Keratinocyte (primary cell): ENCODE measurements around the gene MTCL1. TPM values are rescaled to one million over a fixed set of nuclear protein-coding genes. Genes with fewer than 3 reads are reported as not detected.

Experiments
- DNase-seq: peaks from one replicate; pipeline ENCODE4 v3.0.0-alpha.2; 2011; ENCODE audit warnings: low read depth, missing footprints, low spot score
- FAIRE-seq: peaks from 2 replicates; lab custom pipeline; 2011; peaks lifted over from hg19 to GRCh38; lab: Jason Lieb, UNC
- H2AFZ ChIP-seq: 2 replicates; pipeline ENCODE4 v1.6.0; 2012; ENCODE audit warnings: low read length, control low read depth, inconsistent platforms; ENCODE audit not compliant: control insufficient read depth
- H3K27ac ChIP-seq: 2 replicates; pipeline ENCODE4 v1.5.1; 2011; ENCODE audit warnings: low read length; ENCODE audit not compliant: control insufficient read depth, insufficient read depth
- H3K27me3 ChIP-seq: 3 replicates; pipeline ENCODE4 v1.6.0; 2011; ENCODE audit warnings: low read length; ENCODE audit not compliant: control insufficient read depth, insufficient read depth; ENCODE audit errors: extremely low read depth
- H3K36me3 ChIP-seq, 2 experiments: 2 replicates in 1 of 2; 3 replicates in 1 of 2; pipeline ENCODE4 v1.5.1; 2011; ENCODE audit warnings: low read length in 2 of 2, mild to moderate bottlenecking in 1 of 2; ENCODE audit not compliant: control insufficient read depth in 2 of 2, insufficient read depth in 2 of 2; ENCODE audit errors: extremely low read depth in 1 of 2
- H3K4me1 ChIP-seq: 3 replicates; pipeline ENCODE4 v1.5.1; 2011; ENCODE audit warnings: low read length; ENCODE audit not compliant: control insufficient read depth, insufficient read depth; ENCODE audit errors: extremely low read depth
- H3K4me2 ChIP-seq: 3 replicates; pipeline ENCODE4 v1.6.0; 2011; ENCODE audit warnings: low read depth, low read length; ENCODE audit not compliant: control insufficient read depth, insufficient read depth; ENCODE audit errors: extremely low read depth
- H3K4me3 ChIP-seq, 3 experiments: fragments of 200-600 bp in 1 of 3; sonication (generic) in 1 of 3; 2 replicates in 2 of 3; 3 replicates in 1 of 3; pipeline ENCODE4 v1.5.1; 2011 to 2016; ENCODE audit warnings: low read length in 3 of 3, mild to moderate bottlenecking in 3 of 3, control low read depth in 2 of 3, inconsistent platforms in 1 of 3, low read depth in 1 of 3, mixed read lengths in 1 of 3, mixed run types in 1 of 3, moderate library complexity in 1 of 3; ENCODE audit not compliant: control insufficient read depth in 2 of 3, insufficient read depth in 2 of 3; ENCODE audit errors: extremely low read depth in 1 of 3
- H3K79me2 ChIP-seq: 2 replicates; pipeline ENCODE4 v1.6.0; 2012; ENCODE audit warnings: low read length; ENCODE audit not compliant: control insufficient read depth, insufficient read depth
- H3K9ac ChIP-seq: 3 replicates; pipeline ENCODE4 v1.6.0; 2011; ENCODE audit warnings: low read length; ENCODE audit not compliant: control insufficient read depth, insufficient read depth; ENCODE audit errors: extremely low read depth
- H3K9me1 ChIP-seq: 3 replicates; pipeline ENCODE4 v1.6.0; 2011; ENCODE audit warnings: low read length; ENCODE audit not compliant: control insufficient read depth, insufficient read depth; ENCODE audit errors: extremely low read depth
- H3K9me3 ChIP-seq: 2 replicates; pipeline ENCODE4 v1.5.1; 2012; ENCODE audit warnings: low read depth, low read length; ENCODE audit not compliant: control insufficient read depth
- H4K20me1 ChIP-seq: 3 replicates; pipeline ENCODE4 v1.6.0; 2011; ENCODE audit warnings: low read length; ENCODE audit not compliant: control insufficient read depth, insufficient read depth; ENCODE audit errors: extremely low read depth
- EZH2 ChIP-seq: IDR thresholded peaks from one replicate; pipeline ENCODE4 v1.6.1; 2012; ENCODE audit warnings: inconsistent platforms, mild to moderate bottlenecking, low read length, moderate library complexity
- dilution Hi-C: fragments of 300-500 bp; cut with MboI; formaldehyde crosslinking; loops from one replicate; pipeline ENCODE4 v1.7.0; 2020; ENCODE audit warnings: low sequenced_read_pairs; ENCODE audit not compliant: extremely low pct_ligation_motif_present
- polyA plus RNA-seq, 5 experiments: library from polyadenylated mRNA; depleted of rRNA in 3 of 5; stranded (reverse) in 3 of 5; stranded (forward) in 1 of 5; unstranded in 1 of 5; fragments of >200 nt; gene quantifications; 1 replicate in 1 of 5; 2 replicates in 3 of 5; 3 replicates in 1 of 5; pipeline versions ENCODE4 v1.2.1 to v1.2.3, GENCODE V29; 2011 to 2012; ENCODE audit warnings: missing spikeins in 2 of 5, low read depth in 1 of 5, low replicate concordance in 1 of 5
- TF ChIP-seq, protein P1 (sequence below), 3 experiments: IDR thresholded peaks in 1 of 3; conservative IDR thresholded peaks in 1 of 3; optimal IDR thresholded peaks in 1 of 3; 2 replicates in 2 of 3; 3 replicates in 1 of 3; pipeline versions ENCODE3 to v1.5.1; 2011; ENCODE audit warnings: low read length in 3 of 3, mild to moderate bottlenecking in 3 of 3, moderate library complexity in 2 of 3, control low read depth in 1 of 3, inconsistent platforms in 1 of 3; ENCODE audit not compliant: insufficient read depth in 2 of 3; ENCODE audit errors: extremely low read depth in 1 of 3

MTCL1 gene
- polyA plus RNA-seq, 1 donor (not counting 4 experiments of a cell fraction or from before 2014, with no cell fraction given), result 15.4 TPM

DNA sequence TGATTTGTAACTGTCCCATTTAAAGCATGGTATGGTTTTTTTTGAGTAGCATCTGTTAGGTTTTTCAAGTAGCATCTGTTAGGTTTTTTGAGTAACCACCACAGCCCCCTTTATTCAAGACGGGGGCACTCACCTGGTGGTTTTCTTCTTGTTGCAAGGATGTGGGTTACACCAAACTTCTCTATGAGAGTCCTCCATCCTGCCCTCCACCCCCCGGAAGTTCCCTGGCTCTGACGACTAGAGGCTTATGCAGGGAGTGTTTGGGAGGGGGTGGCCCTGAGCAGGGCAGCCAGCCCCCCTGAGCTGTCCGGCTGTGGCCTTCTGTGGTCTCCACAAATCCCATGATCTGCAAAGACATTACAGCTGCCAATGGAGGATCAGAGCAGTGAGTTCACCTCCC, 39.3 kb downstream of the MTCL1 start:
- dilution Hi-C loops, result no loop called here
- DNase-seq (no peak), FAIRE-seq (no peak)
- Histone ChIP-seq H3K9me3 (no peaks in the 10 kb centered on the region), H3K9me1 (no peaks in the 10 kb centered on the region), H3K9ac (no peak overlapping the region), H3K4me2 (no peak overlapping the region), H3K27ac (no peak overlapping the region), H2AFZ (no peak overlapping the region), H3K4me3 (no peak overlapping the region), H4K20me1 (no peaks in the 10 kb centered on the region), H3K36me3 (peaks cover 4 to 13% of the 10 kb centered on the region in 2 experiments), H3K4me1 (no peaks in the 10 kb centered on the region), H3K79me2 (peaks cover 48% of the 10 kb centered on the region), H3K27me3 (no peaks in the 10 kb centered on the region)
- TF ChIP-seq, protein P1, sequence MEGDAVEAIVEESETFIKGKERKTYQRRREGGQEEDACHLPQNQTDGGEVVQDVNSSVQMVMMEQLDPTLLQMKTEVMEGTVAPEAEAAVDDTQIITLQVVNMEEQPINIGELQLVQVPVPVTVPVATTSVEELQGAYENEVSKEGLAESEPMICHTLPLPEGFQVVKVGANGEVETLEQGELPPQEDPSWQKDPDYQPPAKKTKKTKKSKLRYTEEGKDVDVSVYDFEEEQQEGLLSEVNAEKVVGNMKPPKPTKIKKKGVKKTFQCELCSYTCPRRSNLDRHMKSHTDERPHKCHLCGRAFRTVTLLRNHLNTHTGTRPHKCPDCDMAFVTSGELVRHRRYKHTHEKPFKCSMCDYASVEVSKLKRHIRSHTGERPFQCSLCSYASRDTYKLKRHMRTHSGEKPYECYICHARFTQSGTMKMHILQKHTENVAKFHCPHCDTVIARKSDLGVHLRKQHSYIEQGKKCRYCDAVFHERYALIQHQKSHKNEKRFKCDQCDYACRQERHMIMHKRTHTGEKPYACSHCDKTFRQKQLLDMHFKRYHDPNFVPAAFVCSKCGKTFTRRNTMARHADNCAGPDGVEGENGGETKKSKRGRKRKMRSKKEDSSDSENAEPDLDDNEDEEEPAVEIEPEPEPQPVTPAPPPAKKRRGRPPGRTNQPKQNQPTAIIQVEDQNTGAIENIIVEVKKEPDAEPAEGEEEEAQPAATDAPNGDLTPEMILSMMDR (optimal IDR thresholded peaks at IDR 0.05 in 1 of 3, IDR thresholded peaks at IDR 0.05 in 1 of 3, conservative IDR thresholded peaks at IDR 0.05 in 1 of 3; ENCODE audit: extremely low read depth in 1 of 3, insufficient read depth in 2 of 3, low read length in 3 of 3), result no peak
- no peak for TF ChIP-seq EZH2

DNA sequence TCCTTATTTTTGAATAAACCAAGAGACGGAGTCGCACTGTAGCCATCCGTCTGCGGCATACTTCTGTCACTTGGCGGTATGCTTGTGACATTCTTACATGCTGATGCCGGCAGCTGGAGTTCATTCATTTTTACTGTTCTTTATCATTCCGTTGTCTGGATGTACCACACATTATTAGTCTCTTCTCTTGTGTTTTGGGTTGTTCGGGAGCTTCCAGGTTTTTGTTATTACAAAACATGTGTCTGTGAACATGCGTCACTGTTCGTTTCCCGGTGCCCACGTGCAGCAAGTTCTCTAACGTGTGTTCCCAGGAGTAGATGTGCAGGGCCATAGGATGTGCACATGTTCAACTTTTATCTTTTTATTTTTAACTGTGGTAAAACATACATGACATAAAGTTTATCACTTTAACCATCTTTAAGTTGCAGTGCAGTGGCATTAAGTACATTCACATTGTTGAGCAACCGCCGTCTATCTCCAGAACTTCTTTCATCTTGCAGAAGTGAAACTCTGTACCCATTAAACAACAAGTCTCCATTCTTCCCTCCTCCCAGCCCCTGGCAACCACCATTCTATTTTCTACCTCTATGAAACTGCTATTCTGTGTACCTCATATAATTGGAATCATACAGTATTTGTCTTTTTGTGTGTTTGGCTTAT, 40.1 kb downstream of the MTCL1 start:
- H2AFZ ChIP-seq, result no peak overlapping the region
- H3K27me3 ChIP-seq, result no peaks in the 10 kb centered on the region
- H3K36me3 ChIP-seq, result peaks cover 4 to 14% of the 10 kb centered on the region in 2 experiments
- FAIRE-seq, result no peak
- no peak overlapping the region for H3K9ac ChIP-seq
- no peak overlapping the region for H3K27ac ChIP-seq
- no peaks in the 10 kb centered on the region for H3K9me3 ChIP-seq
- dilution Hi-C loops, result no loop called here
- H3K4me2 ChIP-seq, result no peak overlapping the region
- TF ChIP-seq, protein P1 (optimal IDR thresholded peaks at IDR 0.05 in 1 of 3, IDR thresholded peaks at IDR 0.05 in 1 of 3, conservative IDR thresholded peaks at IDR 0.05 in 1 of 3; ENCODE audit: extremely low read depth in 1 of 3, insufficient read depth in 2 of 3, low read length in 3 of 3), result no peak
- no peak for TF ChIP-seq EZH2
- peaks cover 47% of the 10 kb centered on the region for H3K79me2 ChIP-seq
- no peak for DNase-seq
- no peak overlapping the region for H3K4me3 ChIP-seq
- H4K20me1 ChIP-seq, result no peaks in the 10 kb centered on the region
- no peaks in the 10 kb centered on the region for H3K9me1 ChIP-seq
- peaks cover 3% of the 10 kb centered on the region for H3K4me1 ChIP-seq
